ENCODE data around the gene FCN3.
A peak's percentile ranks its signal among the peaks of the same experiment; 100 is the strongest.

Gene FCN3

DNA sequence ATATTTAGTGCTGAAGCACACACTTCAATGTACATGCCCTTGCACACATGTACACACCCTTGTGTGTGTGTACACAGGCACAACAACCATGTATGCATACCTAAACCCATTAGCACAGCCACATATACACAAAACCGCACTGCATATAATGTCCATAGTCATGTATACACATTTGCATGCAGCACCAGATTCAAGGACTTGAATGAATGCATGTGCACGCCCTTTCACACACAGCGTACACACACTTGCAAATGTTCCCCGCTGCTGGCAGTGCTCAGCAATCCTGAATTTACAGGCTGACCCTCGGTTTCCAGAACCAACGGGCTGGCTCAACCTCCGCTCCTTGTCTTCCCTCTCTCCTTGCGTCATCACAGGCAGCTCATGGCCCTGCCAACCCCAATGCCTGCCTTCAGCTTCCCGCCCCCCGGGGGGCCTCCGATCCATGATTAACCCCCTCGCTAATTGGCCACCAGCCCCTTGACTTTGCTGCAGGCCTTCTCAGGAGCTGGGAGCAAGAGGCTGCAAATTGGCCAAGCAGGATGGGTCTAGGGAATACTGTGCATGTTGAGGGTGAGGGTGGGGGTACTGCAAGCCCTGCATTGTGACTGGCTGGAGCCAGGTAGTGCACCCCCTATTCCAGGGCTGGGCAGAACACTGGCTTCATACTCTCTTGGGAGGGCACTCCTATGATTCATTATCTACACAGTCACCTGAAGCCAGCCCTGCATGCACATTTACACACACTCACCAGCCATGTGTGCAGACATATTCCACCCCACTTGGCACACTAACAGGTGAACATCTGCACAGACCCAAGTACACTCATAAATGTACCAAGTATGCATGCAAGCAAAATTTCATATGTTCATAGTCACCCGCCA is 25.7 kb upstream of the FCN3 start:
- peak; percentile 45 for FAIRE-seq
- TF ChIP-seq POU2F2 (IDR thresholded peaks at IDR 0.05; ENCODE audit: low read depth, low read length) (peak; percentile 50; the same call in 1 of the 2 replicates), PAX5 (IDR thresholded peaks at IDR 0.05; ENCODE audit: insufficient read depth, low read length, severe bottlenecking) (no peak)
- DNase-seq (ENCODE audit: insufficient read length, low spot score): no peak

DNA sequence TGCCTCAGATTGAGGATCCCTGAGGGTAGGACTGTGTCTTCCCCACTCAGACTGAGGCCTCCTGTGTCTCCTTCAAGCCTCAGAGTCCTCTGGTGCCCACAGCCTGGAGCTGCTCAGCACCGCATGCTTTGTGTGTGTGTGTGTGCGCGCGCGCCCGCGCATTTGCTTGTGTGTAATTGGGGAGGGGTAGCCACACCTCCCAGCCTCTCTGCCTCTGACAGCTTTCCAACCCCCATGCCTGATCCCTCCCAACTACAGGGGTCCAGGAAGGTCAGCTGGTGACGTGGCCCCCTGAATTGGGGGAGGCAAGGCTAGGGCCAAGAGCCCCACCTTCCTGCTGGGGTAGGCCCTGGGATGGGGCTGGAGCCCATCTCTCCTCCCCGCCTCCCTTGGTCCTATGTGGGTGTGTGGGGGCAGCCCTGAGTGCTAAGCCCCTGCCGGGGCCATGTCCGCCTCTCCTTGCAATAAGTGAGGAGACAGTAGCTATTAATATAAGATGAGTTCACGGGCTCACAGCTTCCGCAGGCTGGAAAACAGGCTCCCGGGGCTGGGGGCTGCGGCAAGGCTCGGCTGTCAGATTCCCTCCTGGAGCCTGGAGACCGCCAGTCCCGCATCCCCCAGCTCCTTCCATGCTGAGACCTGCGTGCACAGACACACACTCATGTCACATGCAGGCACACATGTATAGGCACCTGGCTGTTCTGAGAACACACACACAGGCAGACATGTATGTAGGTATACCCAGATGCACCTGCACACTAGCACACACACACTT is 24.8 kb upstream of the FCN3 start:
- TF ChIP-seq POLR2AphosphoS5 (IDR thresholded peaks at IDR 0.05; ENCODE audit: low read depth, low read length) (peak; percentile 6; the same call in 1 of the 2 replicates), PAX5 (IDR thresholded peaks at IDR 0.05; ENCODE audit: insufficient read depth, low read length, severe bottlenecking) (no peak)
- DNase-seq (ENCODE audit: insufficient read length, low spot score): no peak
- no peak for FAIRE-seq

DNA sequence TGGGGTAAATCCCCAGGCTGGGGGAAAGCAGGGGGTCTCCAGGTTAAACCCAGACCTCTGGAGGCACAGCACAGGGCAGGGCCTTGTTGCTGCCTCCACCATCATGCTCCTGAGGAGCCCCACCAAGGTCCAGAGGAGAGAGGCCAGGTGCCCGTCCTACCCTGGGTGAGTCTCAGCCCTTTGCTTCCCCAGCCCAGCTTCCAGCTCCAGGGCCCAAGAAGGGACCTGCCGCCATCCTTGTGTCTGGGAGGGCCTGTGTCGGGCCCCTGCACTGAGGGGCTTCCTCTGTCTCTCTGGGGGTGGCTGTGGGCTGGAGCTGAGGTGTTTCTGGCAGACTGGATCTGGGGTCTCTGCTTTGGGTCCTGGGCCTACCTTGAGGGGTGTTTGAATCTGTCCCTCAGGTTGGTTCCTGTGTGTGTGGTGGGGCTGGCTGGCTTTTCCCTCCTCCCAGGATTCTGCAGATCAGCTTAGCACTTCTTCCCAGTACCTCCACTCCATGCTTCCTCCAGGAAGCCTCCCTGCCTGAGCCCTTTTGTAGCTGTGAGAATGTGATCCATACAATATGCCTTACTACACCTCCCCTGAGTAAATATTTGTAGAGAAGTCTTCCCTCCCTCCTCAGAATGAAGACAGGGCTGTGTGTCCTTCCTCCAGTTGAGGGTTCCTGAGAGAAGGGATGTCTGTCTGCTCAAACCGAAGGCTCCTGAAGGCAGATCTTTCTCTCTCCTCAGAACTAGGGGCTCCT is 24.0 kb upstream of the FCN3 start:
- FAIRE-seq (no peak), DNase-seq (ENCODE audit: insufficient read length, low spot score) (no peak)
- TF ChIP-seq PAX5 (IDR thresholded peaks at IDR 0.05; ENCODE audit: insufficient read depth, low read length, severe bottlenecking) (no peak), POLR2AphosphoS5 (IDR thresholded peaks at IDR 0.05; ENCODE audit: low read depth, low read length) (no peak; the same call in 1 of the 2 replicates), SPI1 (IDR thresholded peaks at IDR 0.05; ENCODE audit: low read depth, low read length) (no peak), POLR2A (IDR thresholded peaks at IDR 0.05; ENCODE audit: low read depth, low read length) (no peak), POU2F2 (IDR thresholded peaks at IDR 0.05; ENCODE audit: low read depth, low read length) (no peak), TAF1 (IDR thresholded peaks at IDR 0.05; ENCODE audit: low read depth, low read length) (no peak)

DNA sequence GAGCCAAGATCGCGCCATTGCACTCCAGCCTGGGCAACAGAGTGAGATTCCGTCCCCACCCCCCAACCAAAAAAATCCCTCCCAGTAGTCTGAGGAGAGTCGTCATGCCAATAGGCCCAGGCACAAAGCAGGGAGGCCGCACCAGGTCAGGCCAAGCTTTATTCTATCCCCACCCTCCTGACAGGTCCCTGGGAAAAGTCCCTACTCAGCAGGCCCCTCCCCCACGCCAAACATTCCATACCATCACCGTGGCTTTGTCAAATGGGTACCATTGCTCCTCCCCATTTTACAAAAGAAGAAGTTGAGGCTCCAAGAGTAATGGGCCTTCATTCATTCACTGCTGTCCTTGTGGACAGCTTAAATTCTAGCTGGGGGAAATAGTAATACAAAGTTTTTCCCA is 23.1 kb upstream of the FCN3 start:
- no peak for FAIRE-seq
- TF ChIP-seq POU2F2 (IDR thresholded peaks at IDR 0.05; ENCODE audit: low read depth, low read length) (no peak), POLR2AphosphoS5 (IDR thresholded peaks at IDR 0.05; ENCODE audit: low read depth, low read length) (no peak), TAF1 (IDR thresholded peaks at IDR 0.05; ENCODE audit: low read depth, low read length) (no peak), POLR2A (IDR thresholded peaks at IDR 0.05; ENCODE audit: low read depth, low read length) (no peak), PAX5 (IDR thresholded peaks at IDR 0.05; ENCODE audit: insufficient read depth, low read length, severe bottlenecking) (no peak), SPI1 (IDR thresholded peaks at IDR 0.05; ENCODE audit: low read depth, low read length) (no peak)
- no peak for DNase-seq (ENCODE audit: insufficient read length, low spot score)

DNA sequence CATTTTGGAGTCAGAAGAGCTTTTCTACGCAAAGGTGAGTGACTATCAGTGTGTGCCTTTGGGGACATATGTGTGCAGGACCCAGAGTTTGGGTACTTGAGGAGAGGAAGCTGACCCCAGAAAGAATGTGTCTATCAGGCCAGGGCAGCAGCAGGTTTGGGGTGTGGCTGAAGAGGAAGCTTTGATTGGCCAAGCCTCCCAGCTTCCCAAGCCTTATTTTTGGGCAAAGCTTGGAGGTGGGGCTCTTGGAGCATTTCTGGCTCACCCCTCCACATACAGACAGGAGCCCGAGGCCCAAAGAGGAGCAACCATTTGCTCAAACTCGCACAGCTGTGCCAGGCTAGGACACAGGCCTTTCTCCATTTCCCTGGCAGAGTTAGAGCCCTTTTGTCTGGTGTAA is 22.5 kb upstream of the FCN3 start:
- DNase-seq (ENCODE audit: insufficient read length, low spot score): no peak
- FAIRE-seq: no peak
- TF ChIP-seq PAX5 (IDR thresholded peaks at IDR 0.05; ENCODE audit: insufficient read depth, low read length, severe bottlenecking) (no peak), POLR2AphosphoS5 (IDR thresholded peaks at IDR 0.05; ENCODE audit: low read depth, low read length) (no peak), POLR2A (IDR thresholded peaks at IDR 0.05; ENCODE audit: low read depth, low read length) (no peak), SPI1 (IDR thresholded peaks at IDR 0.05; ENCODE audit: low read depth, low read length) (no peak), POU2F2 (IDR thresholded peaks at IDR 0.05; ENCODE audit: low read depth, low read length) (no peak), TAF1 (IDR thresholded peaks at IDR 0.05; ENCODE audit: low read depth, low read length) (no peak)

DNA sequence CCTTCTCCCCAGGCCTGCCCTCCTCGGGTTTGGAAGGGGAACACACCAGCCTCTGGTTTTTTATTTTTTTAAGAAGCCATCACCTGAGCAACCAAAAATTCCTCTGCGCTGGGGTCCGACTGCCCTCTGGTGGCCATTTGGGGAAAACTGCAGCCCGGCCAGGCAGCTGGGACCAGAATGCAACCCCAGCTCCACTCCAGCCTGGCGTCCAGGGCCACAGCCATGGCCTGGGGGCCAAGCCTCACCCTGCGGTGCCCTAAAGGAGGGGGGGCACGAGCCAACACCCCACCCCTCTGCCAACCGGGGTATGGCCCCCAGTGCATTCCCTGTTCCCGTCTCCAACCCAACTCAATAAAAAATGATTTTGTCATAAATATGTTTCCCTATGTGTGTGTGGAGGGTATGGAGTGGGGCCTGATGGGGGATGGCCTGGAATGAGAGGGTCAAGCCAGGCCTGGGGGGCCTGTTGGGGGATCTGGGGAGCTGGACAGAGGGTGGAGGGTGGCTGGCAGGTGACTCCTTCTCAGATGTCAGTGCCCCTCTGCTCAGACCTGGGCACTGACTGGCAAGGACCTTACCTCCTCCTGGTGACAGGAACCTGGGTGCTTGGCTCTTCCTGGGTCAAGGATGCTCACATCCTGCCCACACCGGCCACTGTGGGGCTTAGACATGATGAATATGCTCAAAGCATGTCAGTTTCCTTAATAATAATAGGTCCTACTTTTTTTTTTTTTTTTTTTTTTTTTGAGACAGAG is 21.0 kb upstream of the FCN3 start:
- no peak for TF ChIP-seq PAX5 (IDR thresholded peaks at IDR 0.05; ENCODE audit: insufficient read depth, low read length, severe bottlenecking)
- 0 out of 2 replicates have a peak, but pooled peaks have one; percentile 28 for TF ChIP-seq POLR2A (IDR thresholded peaks at IDR 0.05; ENCODE audit: low read depth, low read length)
- no peak for TF ChIP-seq POU2F2 (IDR thresholded peaks at IDR 0.05; ENCODE audit: low read depth, low read length)
- TF ChIP-seq TAF1 (IDR thresholded peaks at IDR 0.05; ENCODE audit: low read depth, low read length): no peak
- peak; percentile 86 for DNase-seq (ENCODE audit: insufficient read length, low spot score)
- peak; percentile 78 for FAIRE-seq

DNA sequence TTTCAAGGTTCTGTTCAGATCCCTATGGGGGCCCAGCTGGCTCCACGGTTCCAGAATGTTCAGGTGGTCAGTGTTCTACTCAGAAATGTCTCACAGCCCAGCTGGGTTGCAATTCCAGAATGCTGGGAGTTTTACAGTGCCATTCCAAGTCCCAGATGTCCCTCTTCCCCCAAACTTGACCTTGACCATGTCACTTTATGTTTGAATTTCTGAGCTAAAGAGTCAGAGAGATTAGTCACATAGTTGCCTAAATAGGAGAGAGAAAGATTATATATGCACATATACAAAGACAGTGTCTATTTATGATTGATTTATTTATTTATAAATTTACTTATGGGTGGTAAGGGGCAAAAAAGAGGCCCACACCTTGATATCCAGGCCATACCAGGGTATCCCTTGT is 20.3 kb upstream of the FCN3 start:
- no peak for FAIRE-seq
- TF ChIP-seq TAF1 (IDR thresholded peaks at IDR 0.05; ENCODE audit: low read depth, low read length): no peak
- no peak for TF ChIP-seq POLR2AphosphoS5 (IDR thresholded peaks at IDR 0.05; ENCODE audit: low read depth, low read length)
- no peak for TF ChIP-seq PAX5 (IDR thresholded peaks at IDR 0.05; ENCODE audit: insufficient read depth, low read length, severe bottlenecking)
- TF ChIP-seq POLR2A (IDR thresholded peaks at IDR 0.05; ENCODE audit: low read depth, low read length): no peak
- TF ChIP-seq SPI1 (IDR thresholded peaks at IDR 0.05; ENCODE audit: low read depth, low read length): no peak
- TF ChIP-seq POU2F2 (IDR thresholded peaks at IDR 0.05; ENCODE audit: low read depth, low read length): no peak
- no peak for DNase-seq (ENCODE audit: insufficient read length, low spot score)

DNA sequence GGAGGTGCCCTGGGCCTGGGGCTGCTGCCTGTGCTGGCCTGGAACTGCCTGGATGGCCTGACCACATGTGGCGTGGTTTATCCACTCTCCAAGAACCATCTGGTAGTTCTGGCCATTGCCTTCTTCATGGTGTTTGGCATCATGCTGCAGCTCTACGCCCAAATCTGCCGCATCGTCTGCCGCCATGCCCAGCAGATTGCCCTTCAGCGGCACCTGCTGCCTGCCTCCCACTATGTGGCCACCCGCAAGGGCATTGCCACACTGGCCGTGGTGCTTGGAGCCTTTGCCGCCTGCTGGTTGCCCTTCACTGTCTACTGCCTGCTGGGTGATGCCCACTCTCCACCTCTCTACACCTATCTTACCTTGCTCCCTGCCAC is 19.6 kb upstream of the FCN3 start:
- TF ChIP-seq POU2F2 (IDR thresholded peaks at IDR 0.05; ENCODE audit: low read depth, low read length): no peak
- TF ChIP-seq POLR2AphosphoS5 (IDR thresholded peaks at IDR 0.05; ENCODE audit: low read depth, low read length): no peak
- no peak for TF ChIP-seq TAF1 (IDR thresholded peaks at IDR 0.05; ENCODE audit: low read depth, low read length)
- TF ChIP-seq SPI1 (IDR thresholded peaks at IDR 0.05; ENCODE audit: low read depth, low read length): no peak
- no peak for TF ChIP-seq PAX5 (IDR thresholded peaks at IDR 0.05; ENCODE audit: insufficient read depth, low read length, severe bottlenecking)
- no peak for TF ChIP-seq POLR2A (IDR thresholded peaks at IDR 0.05; ENCODE audit: low read depth, low read length)
- DNase-seq (ENCODE audit: insufficient read length, low spot score) (no peak), FAIRE-seq (no peak)
